Activated CD4-positive, alpha-beta memory T cell treated with anti-CD3 and anti-CD28 coated beads, Interleukin-2, amount 10 ng/mL, durations not matched to agents 7 days and 5 days (primary cell): ENCODE measurements around the gene NHERF1. TPM values are rescaled to one million over a fixed set of nuclear protein-coding genes. Genes with fewer than 3 reads are reported as not detected.
A peak's percentile ranks its signal among the peaks of the same experiment; 100 is the strongest.

Experiments used
- CTCF ChIA-PET: fragments of 350-600 bp; sonication (Branson Sonifier 250); formaldehyde crosslinking; loops from one replicate; lab custom pipeline; 2021; ENCODE audit warnings: antibody characterized with exemption, inconsistent platforms; lab: Charles Lee
- POLR2A ChIA-PET: fragments of 350-600 bp; sonication (Branson Sonifier 250); formaldehyde crosslinking; loops from one replicate; lab custom pipeline; 2021; ENCODE audit warnings: antibody characterized with exemption; lab: Charles Lee
- DNase-seq: peaks from one replicate; pipeline ENCODE4 v3.0.0-alpha.2; 2020
- H3K27ac Mint-ChIP-seq: one replicate; pipeline ENCODE4 v1.8.0; 2021; ENCODE audit warnings: mild to moderate bottlenecking, mixed read lengths
- H3K27me3 Mint-ChIP-seq: one replicate; pipeline ENCODE4 v1.8.0; 2021; ENCODE audit warnings: mixed read lengths
- H3K36me3 Mint-ChIP-seq: one replicate; pipeline ENCODE4 v1.8.0; 2021; ENCODE audit warnings: low read depth, mixed read lengths
- H3K4me1 Mint-ChIP-seq: one replicate; pipeline ENCODE4 v1.8.0; 2021; ENCODE audit warnings: mixed read lengths
- H3K4me3 Mint-ChIP-seq: one replicate; pipeline ENCODE4 v1.8.0; 2021; ENCODE audit warnings: mild to moderate bottlenecking, mixed read lengths
- H3K9me3 Mint-ChIP-seq: one replicate; pipeline ENCODE4 v1.8.0; 2021; ENCODE audit warnings: mixed read lengths
- total RNA-seq, 2 experiments: library from RNA; stranded (reverse); gene quantifications; one replicate each; pipeline ENCODE4 v1.2.3, GENCODE V29; 2021

The NHERF1 gene
- total RNA-seq, 2 experiments from 2014 or later, result 320 to 328 TPM

GRCh38 chr17:74763565-74764387, 15.3 kb downstream of the NHERF1 start:
- ChIA-PET POLR2A (interaction anchor here (1.0 to 8.0 kb wide), 2 partner anchors 7 to 15 kb away, joined by 4 to 98 read pairs; partner anchors contain the start of gene NHERF1), CTCF (interaction anchor here (1.1 to 1.4 kb wide), 3 partner anchors 10 to 106 kb away, joined by 3 to 4 read pairs (median 4); no protein-coding TSS in a partner anchor)
- H3K36me3 Mint-ChIP-seq, result peaks cover 48% of the 10 kb centered on the region
- H3K4me1 Mint-ChIP-seq, result peaks cover 52% of the 10 kb centered on the region
- no peak overlapping the region for H3K27ac Mint-ChIP-seq
- no peaks in the 10 kb centered on the region for H3K27me3 Mint-ChIP-seq
- DNase-seq, result no peak
- H3K9me3 Mint-ChIP-seq, result no peaks in the 10 kb centered on the region
- no peak overlapping the region for H3K4me3 Mint-ChIP-seq

DNA sequence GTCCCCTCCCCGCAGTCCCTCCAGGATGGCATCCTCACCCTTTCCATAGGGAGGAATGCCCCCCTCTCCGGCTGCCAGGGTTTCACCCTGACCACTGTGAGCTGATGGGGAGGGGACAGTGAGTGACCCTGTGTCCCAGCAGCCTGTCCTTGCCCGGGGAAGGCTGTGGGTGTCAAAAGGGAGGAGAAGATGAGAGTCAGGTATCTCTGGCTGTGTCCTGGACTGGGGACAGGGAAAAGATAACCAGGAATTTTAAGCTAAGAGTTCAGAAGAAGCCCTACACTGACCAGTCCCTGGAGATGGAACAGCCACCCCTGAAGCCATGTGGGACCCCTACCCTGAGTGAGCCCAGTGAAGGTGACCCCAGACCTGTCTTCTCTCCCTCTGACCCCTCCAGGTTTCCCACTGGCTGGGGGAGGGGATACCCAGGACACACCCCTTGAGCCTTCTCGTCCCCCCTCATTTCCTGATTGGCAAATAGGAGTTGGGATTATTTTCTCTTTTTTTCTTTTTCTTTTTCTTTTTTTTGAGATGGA, 16.4 kb downstream of the NHERF1 start:
- Mint-ChIP-seq H3K36me3 (peaks cover 53% of the 10 kb centered on the region), H3K27ac (peak overlapping the region; percentile 35), H3K27me3 (no peaks in the 10 kb centered on the region), H3K4me3 (no peak overlapping the region), H3K9me3 (no peaks in the 10 kb centered on the region), H3K4me1 (peaks cover 45% of the 10 kb centered on the region)
- DNase-seq, result no peak
- POLR2A ChIA-PET, result no interaction called here
- CTCF ChIA-PET, result interaction anchor here (1.4 kb wide), 1 partner anchor 9 kb away, joined by 4 read pairs; no protein-coding TSS in a partner anchor

GRCh38 chr17:74766413-74766812, 18.0 kb downstream of the NHERF1 start:
- H3K36me3 Mint-ChIP-seq, result peaks cover 63% of the 10 kb centered on the region
- H3K4me1 Mint-ChIP-seq, result peaks cover 39% of the 10 kb centered on the region
- DNase-seq, result no peak
- H3K9me3 Mint-ChIP-seq, result no peaks in the 10 kb centered on the region
- POLR2A ChIA-PET, result interaction anchor here (1.2 to 1.3 kb wide), 2 partner anchors 14 to 21 kb away, joined by 3 to 4 read pairs; no protein-coding TSS in a partner anchor
- CTCF ChIA-PET, result interaction anchor here (0.8 to 1.6 kb wide), 2 partner anchors 20 to 109 kb away, joined by 3 to 4 read pairs; no protein-coding TSS in a partner anchor
- H3K4me3 Mint-ChIP-seq, result no peak overlapping the region
- no peaks in the 10 kb centered on the region for H3K27me3 Mint-ChIP-seq
- H3K27ac Mint-ChIP-seq, result no peak overlapping the region

- CTCF ChIA-PET, result interaction anchor here (0.8 to 1.6 kb wide), 2 partner anchors 21 to 109 kb away, joined by 3 to 4 read pairs; no protein-coding TSS in a partner anchor
- no peaks in the 10 kb centered on the region for H3K9me3 Mint-ChIP-seq
- H3K27me3 Mint-ChIP-seq, result no peaks in the 10 kb centered on the region
- H3K4me3 Mint-ChIP-seq, result no peak overlapping the region
- H3K36me3 Mint-ChIP-seq, result peaks cover 68% of the 10 kb centered on the region
- no peak overlapping the region for H3K27ac Mint-ChIP-seq
- DNase-seq, result no peak
- POLR2A ChIA-PET, result interaction anchor here (0.9 to 1.2 kb wide), 3 partner anchors 10 to 22 kb away, joined by 3 to 5 read pairs (median 4); no protein-coding TSS in a partner anchor
- peaks cover 35% of the 10 kb centered on the region for H3K4me1 Mint-ChIP-seq
Measured at GRCh38 chr17:74767111-74767516, 18.7 kb downstream of the NHERF1 start.

- H3K4me3 Mint-ChIP-seq, result no peak overlapping the region
- H3K9me3 Mint-ChIP-seq, result no peaks in the 10 kb centered on the region
- peaks cover 34% of the 10 kb centered on the region for H3K4me1 Mint-ChIP-seq
- peaks cover 73% of the 10 kb centered on the region for H3K36me3 Mint-ChIP-seq
- no peaks in the 10 kb centered on the region for H3K27me3 Mint-ChIP-seq
- ChIA-PET POLR2A (interaction anchor here (0.8 to 1.0 kb wide), 2 partner anchors 8 to 120 kb away, joined by 3 to 4 read pairs; partner anchors contain the start of gene NAT9), CTCF (no interaction called here)
- no peak for DNase-seq
- peak overlapping the region; percentile 14 for H3K27ac Mint-ChIP-seq
Measured at GRCh38 chr17:74768069-74768762, 19.8 kb downstream of the NHERF1 start.

GRCh38 chr17:74768763-74769114, 20.3 kb downstream of the NHERF1 start:
- ChIA-PET CTCF (interaction anchor here (1.1 to 10.6 kb wide), 5 partner anchors 10 to 111 kb away, joined by 3 to 78 read pairs (median 23); no protein-coding TSS in a partner anchor), POLR2A (interaction anchor here (1.1 to 8.9 kb wide), 5 partner anchors 10 to 33 kb away, joined by 3 to 60 read pairs (median 5); partner anchors contain the start of gene RAB37)
- DNase-seq, result no peak
- Mint-ChIP-seq H3K4me3 (no peak overlapping the region), H3K36me3 (peaks cover 78% of the 10 kb centered on the region), H3K27ac (peak overlapping the region; percentile 51), H3K4me1 (peaks cover 37% of the 10 kb centered on the region), H3K9me3 (no peaks in the 10 kb centered on the region), H3K27me3 (no peaks in the 10 kb centered on the region)

- ChIA-PET CTCF (interaction anchor here (0.5 to 10.6 kb wide), 8 partner anchors 10 to 112 kb away, joined by 3 to 78 read pairs (median 4); no protein-coding TSS in a partner anchor), POLR2A (interaction anchor here (1.1 to 8.9 kb wide), 6 partner anchors 10 to 33 kb away, joined by 3 to 60 read pairs (median 4); partner anchors contain the start of gene RAB37)
- H3K36me3 Mint-ChIP-seq, result peaks cover 79% of the 10 kb centered on the region
- no peaks in the 10 kb centered on the region for H3K9me3 Mint-ChIP-seq
- no peaks in the 10 kb centered on the region for H3K27me3 Mint-ChIP-seq
- H3K4me1 Mint-ChIP-seq, result peaks cover 39% of the 10 kb centered on the region
- no peak for DNase-seq
- peak overlapping the region; percentile 61 for H3K27ac Mint-ChIP-seq
- no peak overlapping the region for H3K4me3 Mint-ChIP-seq
Measured at GRCh38 chr17:74769266-74769855, 20.9 kb downstream of the NHERF1 start.

DNA sequence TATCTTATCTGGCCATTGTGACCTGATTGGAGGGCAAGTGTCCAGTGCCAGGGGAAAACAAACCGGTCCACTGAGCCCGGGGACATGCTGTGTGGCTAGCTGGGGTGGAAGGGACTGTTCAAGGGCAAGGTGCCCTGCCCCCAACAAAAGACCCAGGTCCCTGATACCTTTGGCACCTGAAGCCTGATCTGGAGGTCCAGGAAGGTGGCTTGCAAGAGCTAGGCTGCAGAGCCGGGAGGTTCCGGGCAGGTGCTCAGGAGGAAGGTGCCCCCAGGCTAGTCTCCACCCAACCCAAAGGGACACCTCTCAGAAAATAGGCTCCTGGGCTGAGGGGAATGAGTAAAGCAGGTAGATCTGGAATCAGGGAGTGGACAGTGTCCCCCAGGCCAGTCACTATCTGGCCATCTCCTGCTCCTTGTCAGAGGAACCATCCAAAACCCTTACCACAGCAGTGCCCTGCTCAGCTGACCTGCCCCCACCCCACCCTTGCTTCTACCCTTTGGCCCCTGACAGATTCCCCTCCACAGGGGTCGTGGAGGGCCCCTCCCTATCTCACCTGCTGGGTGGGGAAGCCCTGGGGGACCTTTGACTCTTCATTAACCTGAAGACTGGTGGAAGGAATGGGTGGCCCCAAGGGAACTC, 21.5 kb downstream of the NHERF1 start:
- H3K4me1 Mint-ChIP-seq, result peaks cover 39% of the 10 kb centered on the region
- no peak overlapping the region for H3K4me3 Mint-ChIP-seq
- no peak for DNase-seq
- ChIA-PET POLR2A (interaction anchor here (1.1 to 8.9 kb wide), 13 partner anchors 7 to 113 kb away, joined by 3 to 60 read pairs (median 5); partner anchors contain the start of genes FDXR and RAB37), CTCF (interaction anchor here (0.5 to 10.6 kb wide), 15 partner anchors 7 to 112 kb away, joined by 3 to 78 read pairs (median 5); partner anchors contain the start of gene NHERF1)
- H3K27me3 Mint-ChIP-seq, result no peaks in the 10 kb centered on the region
- peaks cover 73% of the 10 kb centered on the region for H3K36me3 Mint-ChIP-seq
- no peaks in the 10 kb centered on the region for H3K9me3 Mint-ChIP-seq
- peak overlapping the region; percentile 48 for H3K27ac Mint-ChIP-seq

DNA sequence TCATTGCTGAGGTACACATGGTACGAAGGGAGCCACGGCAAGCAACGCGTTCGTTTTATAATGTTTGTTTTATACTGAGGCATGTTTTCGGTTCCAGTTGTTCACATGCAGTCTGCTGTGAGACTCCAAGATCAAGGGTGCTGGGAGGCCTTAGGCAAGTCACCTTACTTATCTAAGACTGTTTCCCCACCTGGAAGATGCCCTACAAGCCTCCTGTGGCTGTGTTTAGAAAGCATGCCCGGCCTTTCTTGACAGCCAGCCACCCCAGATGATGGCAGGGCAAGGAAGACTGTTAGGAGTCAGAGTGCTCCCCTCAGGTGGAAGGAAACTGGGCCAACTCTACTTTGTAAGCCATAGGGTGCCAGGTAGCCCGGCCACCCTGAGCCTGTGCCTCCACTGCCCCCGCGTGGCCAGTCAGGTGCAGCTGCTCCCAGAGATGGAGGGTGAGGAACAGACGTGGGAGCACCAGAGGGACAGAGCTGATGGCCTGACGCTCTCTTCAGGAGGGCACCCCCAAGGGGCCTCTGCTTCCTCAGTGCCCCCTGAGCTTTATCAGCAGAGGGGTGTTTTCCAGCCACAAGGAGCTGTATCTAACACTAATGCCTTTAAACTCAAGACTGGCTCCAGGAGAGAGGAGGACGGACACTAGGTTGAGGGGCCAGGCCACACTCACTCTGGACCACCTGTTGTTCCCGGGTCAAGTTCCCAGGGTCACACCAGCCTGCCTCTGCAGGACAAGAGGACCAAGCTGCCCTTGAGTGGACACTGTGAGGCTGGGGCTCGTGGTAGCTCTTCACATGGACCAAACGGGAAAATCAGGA, 22.3 kb downstream of the NHERF1 start:
- Mint-ChIP-seq H3K27me3 (no peaks in the 10 kb centered on the region), H3K4me3 (no peak overlapping the region), H3K9me3 (no peaks in the 10 kb centered on the region), H3K36me3 (peaks cover 70% of the 10 kb centered on the region), H3K4me1 (peaks cover 42% of the 10 kb centered on the region), H3K27ac (peak overlapping the region; percentile 48)
- DNase-seq, result peak; percentile 78
- ChIA-PET CTCF (interaction anchor here (0.5 to 10.6 kb wide), 16 partner anchors 8 to 113 kb away, joined by 3 to 78 read pairs (median 8); partner anchors contain the start of genes NHERF1 and RAB37), POLR2A (interaction anchor here (0.6 to 8.9 kb wide), 11 partner anchors 8 to 225 kb away, joined by 3 to 60 read pairs (median 5); partner anchors contain the start of genes CD300C and FDXR)

- no peaks in the 10 kb centered on the region for H3K9me3 Mint-ChIP-seq
- POLR2A ChIA-PET, result interaction anchor here (0.6 to 8.9 kb wide), 10 partner anchors 8 to 225 kb away, joined by 3 to 60 read pairs (median 6); partner anchors contain the start of genes CD300C and FDXR
- CTCF ChIA-PET, result interaction anchor here (0.5 to 10.6 kb wide), 16 partner anchors 8 to 114 kb away, joined by 3 to 78 read pairs (median 8); partner anchors contain the start of genes NHERF1 and RAB37
- H3K27ac Mint-ChIP-seq, result no peak overlapping the region
- H3K4me3 Mint-ChIP-seq, result no peak overlapping the region
- peaks cover 69% of the 10 kb centered on the region for H3K36me3 Mint-ChIP-seq
- H3K4me1 Mint-ChIP-seq, result peaks cover 46% of the 10 kb centered on the region
- no peak for DNase-seq
- H3K27me3 Mint-ChIP-seq, result no peaks in the 10 kb centered on the region
Measured at GRCh38 chr17:74771319-74771914, 23.0 kb downstream of the NHERF1 start.
